HEK293 (cell line): Measurements from ENCODE around the gene C9orf85.
A peak's percentile ranks its signal among the peaks of the same experiment; 100 is the strongest.

Source experiments
- CTCF ChIA-PET: fragments of 350-600 bp; formaldehyde crosslinking; extraction: SDS; loops from one replicate; lab custom pipeline; 2021; ENCODE audit warnings: antibody characterized with exemption; lab: Yijun Ruan, JAX
- POLR2A ChIA-PET: fragments of 300-600 bp; formaldehyde crosslinking; extraction: SDS; loops from one replicate; lab custom pipeline; 2020; ENCODE audit warnings: antibody characterized with exemption, inconsistent platforms; lab: Yijun Ruan, JAX
- H3K27ac ChIP-seq: fragments of 200-500 bp; sonication (Bioruptor generic); 2 replicates; pipeline ENCODE4 v1.5.1; 2014; ENCODE audit warnings: low read depth, low read length, control low read depth, inconsistent platforms; ENCODE audit errors: extremely low read depth
- H3K36me3 ChIP-seq, 2 experiments: fragments of 200-500 bp in 1 of 2; sonication (Bioruptor generic) in 1 of 2; 1 replicate in 1 of 2; 2 replicates in 1 of 2; pipeline ENCODE4 v1.5.1; 2014 to 2017; ENCODE audit warnings: inconsistent platforms in 2 of 2, low read length in 2 of 2; ENCODE audit not compliant: control insufficient read depth in 2 of 2, insufficient read depth in 1 of 2
- H3K4me1 ChIP-seq: fragments of 200-500 bp; sonication (Bioruptor generic); 2 replicates; pipeline ENCODE4 v1.5.1; 2014; ENCODE audit warnings: mild to moderate bottlenecking, low read length, inconsistent platforms; ENCODE audit not compliant: control insufficient read depth, insufficient read depth
- H3K4me3 ChIP-seq: 2 replicates; pipeline ENCODE4 v1.5.1; 2011; ENCODE audit warnings: low read depth, mild to moderate bottlenecking, control low read depth, low read length, moderate library complexity
- H3K9me3 ChIP-seq: fragments of 200-500 bp; sonication (Bioruptor generic); 2 replicates; pipeline ENCODE4 v1.5.1; 2014; ENCODE audit warnings: low read depth, low read length, inconsistent platforms; ENCODE audit not compliant: control insufficient read depth, insufficient read depth
- CTCF ChIP-seq: fragments of 450-650 bp; formaldehyde crosslinking; IDR thresholded peaks from 2 replicates; pipeline ENCODE4 v1.5.1; 2016; ENCODE audit warnings: missing biosample characterization, missing genetic modification characterization
- GLIS2 ChIP-seq: fragments of 450-650 bp; formaldehyde crosslinking; IDR thresholded peaks from 2 replicates; pipeline ENCODE4 v1.5.1; 2016; ENCODE audit warnings: missing biosample characterization, missing genetic modification characterization
- OSR2 ChIP-seq: fragments of 450-650 bp; formaldehyde crosslinking; IDR thresholded peaks from 2 replicates; pipeline ENCODE4 v1.5.1; 2016; ENCODE audit warnings: missing biosample characterization, missing genetic modification characterization
- YY1 ChIP-seq: fragments of 450-650 bp; formaldehyde crosslinking; IDR thresholded peaks from 2 replicates; pipeline ENCODE4 v1.5.1; 2018; ENCODE audit warnings: missing biosample characterization, missing genetic modification characterization
- YY2 ChIP-seq: fragments of 450-650 bp; formaldehyde crosslinking; IDR thresholded peaks from 2 replicates; pipeline ENCODE4 v1.5.1; 2016; ENCODE audit warnings: missing biosample characterization, missing genetic modification characterization
- ZBTB20 ChIP-seq: fragments of 450-650 bp; formaldehyde crosslinking; IDR thresholded peaks from 2 replicates; pipeline ENCODE4 v1.5.1; 2016; ENCODE audit warnings: missing biosample characterization, missing genetic modification characterization
- ZIC2 ChIP-seq: fragments of 450-650 bp; formaldehyde crosslinking; IDR thresholded peaks from 2 replicates; pipeline ENCODE4 v1.5.1; 2016; ENCODE audit warnings: missing biosample characterization, missing genetic modification characterization
- ZNF121 ChIP-seq: fragments of 450-650 bp; formaldehyde crosslinking; IDR thresholded peaks from 2 replicates; pipeline ENCODE4 v1.5.1; 2016; ENCODE audit warnings: missing biosample characterization, missing genetic modification characterization
- ZNF133 ChIP-seq: fragments of 450-650 bp; formaldehyde crosslinking; IDR thresholded peaks from 2 replicates; pipeline ENCODE4 v1.5.1; 2016; ENCODE audit warnings: missing biosample characterization, missing genetic modification characterization
- ZNF140 ChIP-seq: fragments of 450-650 bp; formaldehyde crosslinking; IDR thresholded peaks from 2 replicates; pipeline ENCODE4 v1.5.1; 2016; ENCODE audit warnings: missing biosample characterization, missing genetic modification characterization
- ZNF169 ChIP-seq: fragments of 450-650 bp; formaldehyde crosslinking; IDR thresholded peaks from 2 replicates; pipeline ENCODE4 v1.5.1; 2016; ENCODE audit warnings: missing biosample characterization, missing genetic modification characterization
- ZNF184 ChIP-seq: fragments of 450-650 bp; IDR thresholded peaks from 2 replicates; pipeline ENCODE4 v1.5.1; 2018; ENCODE audit warnings: missing biosample characterization, mild to moderate bottlenecking, missing genetic modification characterization
- ZNF19 ChIP-seq: fragments of 450-650 bp; formaldehyde crosslinking; IDR thresholded peaks from 2 replicates; pipeline ENCODE4; 2016; ENCODE audit warnings: missing biosample characterization, missing genetic modification characterization, low read depth
- ZNF214 ChIP-seq: fragments of 450-650 bp; formaldehyde crosslinking; IDR thresholded peaks from 2 replicates; pipeline ENCODE4 v1.5.1; 2017; ENCODE audit warnings: missing biosample characterization, mild to moderate bottlenecking, missing genetic modification characterization, borderline replicate concordance
- ZNF274 ChIP-seq, 2 experiments: fragments of 200-500 bp in 1 of 2; fragments of 450-650 bp in 1 of 2; sonication (Bioruptor generic) in 1 of 2; formaldehyde crosslinking in 1 of 2; IDR thresholded peaks; 2 replicates each; pipeline versions ENCODE4 v1.5.1 to v1.6.1; 2014 to 2016; ENCODE audit warnings: borderline replicate concordance in 1 of 2, inconsistent platforms in 1 of 2, low read length in 1 of 2, missing biosample characterization in 1 of 2, missing genetic modification characterization in 1 of 2
- ZNF280C ChIP-seq: fragments of 450-650 bp; formaldehyde crosslinking; IDR thresholded peaks from 2 replicates; pipeline ENCODE4 v1.5.1; 2016; ENCODE audit warnings: missing biosample characterization, missing genetic modification characterization
- ZNF280D ChIP-seq: fragments of 450-650 bp; formaldehyde crosslinking; IDR thresholded peaks from 2 replicates; pipeline ENCODE4 v1.5.1; 2016; ENCODE audit warnings: missing biosample characterization, missing genetic modification characterization
- ZNF302 ChIP-seq: fragments of 450-650 bp; formaldehyde crosslinking; IDR thresholded peaks from 2 replicates; pipeline ENCODE4 v1.5.1; 2016; ENCODE audit warnings: missing biosample characterization, missing genetic modification characterization, low read depth
- ZNF341 ChIP-seq: fragments of 450-650 bp; formaldehyde crosslinking; IDR thresholded peaks from 2 replicates; pipeline ENCODE4; 2016; ENCODE audit warnings: low read depth, missing biosample characterization, missing genetic modification characterization
- ZNF391 ChIP-seq: fragments of 450-650 bp; formaldehyde crosslinking; IDR thresholded peaks from 2 replicates; pipeline ENCODE4 v1.5.1; 2016; ENCODE audit warnings: low read depth, missing biosample characterization, missing genetic modification characterization, borderline replicate concordance
- ZNF549 ChIP-seq: fragments of 450-650 bp; IDR thresholded peaks from 2 replicates; pipeline ENCODE4 v1.5.1; 2018; ENCODE audit warnings: missing biosample characterization, missing genetic modification characterization, mild to moderate bottlenecking, inconsistent platforms, moderate library complexity
- ZNF560 ChIP-seq: fragments of 450-650 bp; formaldehyde crosslinking; IDR thresholded peaks from 2 replicates; pipeline ENCODE4 v1.5.1; 2017; ENCODE audit warnings: missing biosample characterization, missing genetic modification characterization, borderline replicate concordance
- ZNF571 ChIP-seq: fragments of 450-650 bp; formaldehyde crosslinking; IDR thresholded peaks from 2 replicates; pipeline ENCODE4 v1.5.0; 2017; ENCODE audit warnings: missing biosample characterization, missing genetic modification characterization
- ZNF624 ChIP-seq: fragments of 450-650 bp; formaldehyde crosslinking; IDR thresholded peaks from 2 replicates; pipeline ENCODE4 v1.5.1; 2017; ENCODE audit warnings: missing biosample characterization, missing genetic modification characterization
- ZNF830 ChIP-seq: fragments of 450-650 bp; IDR thresholded peaks from 2 replicates; pipeline ENCODE4 v1.5.0; 2018; ENCODE audit warnings: missing biosample characterization, missing genetic modification characterization, low read depth, mild to moderate bottlenecking, moderate library complexity
- ZXDB ChIP-seq: fragments of 450-650 bp; formaldehyde crosslinking; IDR thresholded peaks from 2 replicates; pipeline ENCODE4 v1.5.1; 2016; ENCODE audit warnings: missing biosample characterization, missing genetic modification characterization
- TF ChIP-seq, protein P1 (sequence below): fragments of 450-650 bp; formaldehyde crosslinking; optimal IDR thresholded peaks from 2 replicates; pipeline ENCODE3; 2016; ENCODE audit warnings: missing biosample characterization, mild to moderate bottlenecking, missing genetic modification characterization

C9orf85 gene

DNA sequence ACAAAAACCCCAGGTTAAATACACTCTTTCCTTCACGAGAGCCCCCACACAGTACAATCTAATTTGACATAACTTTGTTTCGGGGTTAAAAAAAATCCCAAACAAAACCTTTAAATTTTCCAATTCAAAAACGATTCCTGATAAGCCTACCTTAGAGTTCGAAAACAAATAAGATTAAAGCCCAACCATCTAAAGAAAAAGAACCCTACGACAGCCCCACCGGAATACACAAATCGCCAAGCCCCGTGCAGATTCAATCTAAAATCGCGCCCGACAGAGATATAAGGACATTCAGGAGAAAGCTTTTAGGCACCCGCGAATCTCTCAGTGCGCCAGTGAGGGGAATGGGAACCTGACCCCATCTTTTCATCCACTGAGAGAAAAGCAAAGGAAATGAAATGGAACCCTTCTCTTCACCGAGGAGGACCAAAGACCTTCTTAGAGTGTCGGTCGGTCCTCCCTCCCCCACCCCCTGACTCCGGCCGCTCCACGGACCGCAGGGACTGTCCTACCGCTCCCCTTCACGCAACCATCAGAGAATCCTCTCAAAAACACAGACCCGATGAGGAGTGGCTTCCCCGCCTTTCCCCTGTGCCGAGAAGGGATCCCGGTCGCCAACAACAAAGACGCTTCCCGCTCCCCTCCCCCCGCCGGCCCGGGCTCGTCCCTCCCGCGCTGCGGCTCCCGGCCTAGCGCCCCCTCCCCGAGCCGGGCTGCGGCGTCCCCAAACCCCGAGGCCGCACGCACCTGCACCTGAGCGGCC, 1.4 kb upstream of the C9orf85 start (continued):
- no peak for TF ChIP-seq ZIC2 (tag by site-specific recombination)
- TF ChIP-seq ZNF121 (tag by site-specific recombination), result no peak
- TF ChIP-seq ZBTB20 (tag by site-specific recombination), result no peak
- 0 out of 2 replicates have a peak, but pooled peaks have one; percentile 1 for TF ChIP-seq YY1 (tag by site-specific recombination)
- TF ChIP-seq ZNF560, result no peak
- TF ChIP-seq ZNF280C (tag by site-specific recombination), result no peak
- TF ChIP-seq ZNF830 (tag by site-specific recombination), result no peak
- TF ChIP-seq ZNF341 (tag by site-specific recombination), result peak; percentile 78
- TF ChIP-seq ZNF391 (tag by site-specific recombination), result no peak
- no peak for TF ChIP-seq ZNF19
- TF ChIP-seq ZNF214 (tag by site-specific recombination), result no peak
- no peak for TF ChIP-seq OSR2 (tag by site-specific recombination)

- H3K4me1 ChIP-seq, result no peaks in the 10 kb centered on the region; the same call in 1 of the 2 replicates
- no peaks in the 10 kb centered on the region for H3K36me3 ChIP-seq
- H3K9me3 ChIP-seq, result no peaks in the 10 kb centered on the region
- peak overlapping the region; percentile 90 for H3K27ac ChIP-seq
- ChIA-PET CTCF (interaction anchor here (0.6 to 3.2 kb wide), 3 partner anchors 21 to 115 kb away, joined by 3 to 19 read pairs (median 4); no protein-coding TSS in a partner anchor), POLR2A (interaction anchor here (0.7 to 1.8 kb wide), 26 partner anchors 9 to 957 kb away, joined by 3 to 18 read pairs (median 4); no protein-coding TSS in a partner anchor)
- H3K4me3 ChIP-seq, result peak overlapping the region; percentile 97
- no peak for TF ChIP-seq ZNF571 (tag by site-specific recombination)
- no peak for TF ChIP-seq ZNF280D (tag by site-specific recombination)
- TF ChIP-seq ZNF624 (tag by site-specific recombination), result no peak
- TF ChIP-seq ZNF140, result no peak
- no peak for TF ChIP-seq ZNF560
- no peak for TF ChIP-seq GLIS2 (tag by site-specific recombination)
- no peak for TF ChIP-seq CTCF (tag by site-specific recombination)
- TF ChIP-seq ZXDB, result 0 out of 2 replicates have a peak, but pooled peaks have one; percentile 0
- no peak for TF ChIP-seq ZNF274 (IDR thresholded peaks at IDR 0.05; ENCODE audit: low read length)
- TF ChIP-seq ZNF274 (tag by site-specific recombination; IDR thresholded peaks at IDR 0.05; ENCODE audit: borderline replicate concordance), result no peak
- TF ChIP-seq, protein P1, sequence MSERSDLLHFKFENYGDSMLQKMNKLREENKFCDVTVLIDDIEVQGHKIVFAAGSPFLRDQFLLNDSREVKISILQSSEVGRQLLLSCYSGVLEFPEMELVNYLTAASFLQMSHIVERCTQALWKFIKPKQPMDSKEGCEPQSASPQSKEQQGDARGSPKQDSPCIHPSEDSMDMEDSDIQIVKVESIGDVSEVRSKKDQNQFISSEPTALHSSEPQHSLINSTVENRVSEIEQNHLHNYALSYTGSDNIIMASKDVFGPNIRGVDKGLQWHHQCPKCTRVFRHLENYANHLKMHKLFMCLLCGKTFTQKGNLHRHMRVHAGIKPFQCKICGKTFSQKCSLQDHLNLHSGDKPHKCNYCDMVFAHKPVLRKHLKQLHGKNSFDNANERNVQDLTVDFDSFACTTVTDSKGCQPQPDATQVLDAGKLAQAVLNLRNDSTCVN (tag by site-specific recombination), result peak; percentile 66
- no peak for TF ChIP-seq ZNF169 (tag by site-specific recombination)
- no peak for TF ChIP-seq ZNF133
- TF ChIP-seq ZNF302 (tag by site-specific recombination), result no peak
- TF ChIP-seq ZNF184 (tag by site-specific recombination), result no peak
- no peak for TF ChIP-seq YY2
- no peak for TF ChIP-seq ZNF549 (tag by site-specific recombination)
These were observed 784 bp upstream of the C9orf85 start for GRCh38 chr9:71910650-71911060.
